GM19467 (cell line): ENCODE data around the gene VASH1.

Experiments
- ATAC-seq: cut with Tn5 transposase; IDR thresholded peaks from one replicate; pipeline ENCODE4 v1.9.1; 2021; ENCODE audit warnings: mild to moderate bottlenecking, moderate library complexity; ENCODE audit not compliant: unreplicated experiment

VASH1 gene

GRCh38 chr14:76782115-76782884 is 21.0 kb downstream of the VASH1 start:
- no peak for ATAC-seq

- ATAC-seq: no peak
These were observed 21.8 kb downstream of the VASH1 start for GRCh38 chr14:76782885-76783566.

- ATAC-seq: no peak
These were observed 23.1 kb downstream of the VASH1 start for GRCh38 chr14:76784266-76784874.

- ATAC-seq: peak; percentile 76
These were observed 23.6 kb downstream of the VASH1 start for GRCh38 chr14:76784881-76785280.

- no peak for ATAC-seq
These were observed 25.3 kb downstream of the VASH1 start for GRCh38 chr14:76786601-76787000.

GRCh38 chr14:76792422-76792821 is 31.2 kb downstream of the VASH1 start:
- ATAC-seq: no peak

GRCh38 chr14:76793324-76793723 is 32.1 kb downstream of the VASH1 start:
- no peak for ATAC-seq

- no peak for ATAC-seq
These were observed 32.7 kb downstream of the VASH1 start for GRCh38 chr14:76793956-76794355.

- ATAC-seq: no peak
These were observed 45.2 kb downstream of the VASH1 start for GRCh38 chr14:76806446-76806845.

DNA sequence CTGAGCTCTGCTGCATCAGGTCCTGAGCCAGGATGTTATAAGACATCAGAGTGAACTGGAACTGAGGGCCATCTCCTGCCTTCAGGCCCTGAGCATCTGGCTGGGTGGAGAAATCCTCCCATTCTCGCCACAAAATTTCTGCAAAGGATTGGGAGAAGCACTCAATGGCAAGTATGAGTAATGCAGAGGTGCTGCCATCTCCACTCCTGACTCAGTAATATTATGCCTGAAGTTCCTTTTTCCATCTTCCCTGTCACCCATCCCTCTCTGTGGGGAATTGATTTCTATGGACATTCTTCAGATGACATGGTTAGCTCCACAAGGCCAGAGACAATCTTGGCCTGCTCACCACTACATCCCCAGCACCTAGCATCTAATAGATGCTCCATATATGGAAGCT is 46.7 kb downstream of the VASH1 start:
- no peak for ATAC-seq

DNA sequence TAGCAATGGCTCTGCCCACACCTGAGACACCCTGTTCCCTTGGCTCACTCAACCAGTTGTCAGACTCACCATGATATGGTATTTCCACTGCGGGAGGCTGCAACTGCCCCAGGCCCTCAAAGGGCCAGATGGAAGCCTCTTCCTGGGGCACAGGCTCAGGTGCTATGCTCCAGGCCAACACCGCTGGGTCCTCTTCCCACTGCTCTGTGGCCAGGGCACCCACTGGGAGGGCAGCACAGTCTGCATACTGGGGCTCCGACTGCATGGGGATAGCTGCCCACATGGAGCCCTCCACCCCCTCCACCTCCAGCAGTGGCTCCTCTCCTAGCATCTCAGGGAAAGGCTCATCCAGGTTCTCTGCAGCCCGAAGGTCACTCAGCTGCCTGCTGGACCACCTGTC is 47.7 kb downstream of the VASH1 start:
- ATAC-seq: no peak

- ATAC-seq: no peak
These were observed 49.3 kb downstream of the VASH1 start for GRCh38 chr14:76810525-76810924.

- ATAC-seq: no peak
These were observed 49.7 kb downstream of the VASH1 start for GRCh38 chr14:76810953-76811400.

GRCh38 chr14:76811561-76811960 is 50.3 kb downstream of the VASH1 start:
- no peak for ATAC-seq

DNA sequence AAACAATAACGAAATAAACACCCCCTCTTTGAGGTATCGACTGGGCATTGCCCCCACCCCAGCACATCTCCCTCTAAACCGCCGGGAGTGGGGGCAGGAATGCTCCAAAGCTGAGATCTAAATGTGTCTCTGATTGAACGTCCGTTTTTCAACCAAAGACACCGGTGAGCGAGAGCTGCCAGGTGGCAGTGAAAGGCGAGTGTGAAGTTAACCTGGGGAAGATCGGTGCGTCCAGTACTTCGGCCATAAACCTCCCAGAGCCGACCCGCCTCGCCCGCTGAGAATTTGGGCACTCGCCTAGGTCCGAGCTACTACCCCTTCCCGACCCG is 50.8 kb downstream of the VASH1 start:
- ATAC-seq: no peak

DNA sequence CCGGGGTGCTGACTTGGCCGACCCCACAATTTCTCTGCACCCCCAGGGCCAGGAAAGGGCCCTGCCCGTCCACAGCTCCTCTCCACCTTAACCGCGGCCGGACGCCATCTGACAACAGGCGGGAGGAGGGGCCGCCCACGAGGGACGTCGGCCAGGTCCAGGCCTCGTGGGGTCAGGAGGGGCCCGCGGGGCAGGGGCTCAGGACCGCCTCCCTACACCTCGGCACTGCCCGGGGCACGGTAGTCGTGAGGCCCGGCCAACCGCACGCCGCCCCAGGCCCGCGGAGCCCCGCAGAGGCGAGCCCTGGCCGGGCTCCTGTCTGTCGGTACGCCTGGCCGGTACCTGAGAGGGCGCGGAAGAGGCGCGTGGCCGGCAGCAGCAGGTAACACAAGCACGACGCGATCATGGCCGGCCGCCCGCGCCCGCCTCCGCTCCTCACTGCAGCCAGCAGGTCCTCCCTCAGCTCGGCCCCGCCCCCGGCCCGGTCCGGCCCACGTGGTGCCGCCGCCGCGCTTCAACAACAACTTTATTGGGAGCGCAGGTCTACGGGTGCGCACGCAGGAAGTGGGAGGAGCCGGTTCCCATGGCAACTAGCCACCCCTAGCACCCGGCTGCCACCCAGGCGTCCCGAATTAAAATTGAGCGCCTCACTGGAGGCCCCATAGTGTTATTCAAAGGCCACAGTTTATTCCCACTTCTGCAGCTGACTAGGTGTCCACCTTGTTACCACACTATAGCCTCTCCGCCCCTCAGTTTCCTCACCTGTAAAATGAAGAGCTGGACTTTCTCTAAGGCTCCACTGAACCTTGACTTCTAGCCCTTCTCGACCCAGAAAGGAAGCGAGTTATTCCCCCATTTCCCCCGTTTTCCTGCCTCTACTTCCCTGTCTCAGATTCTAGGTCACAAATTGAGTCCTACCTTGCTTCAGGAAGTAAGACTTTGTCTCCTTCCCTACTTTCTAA is 51.4 kb downstream of the VASH1 start, which contains the start of gene ANGEL1:
Gene ANGEL1 (minus strand): TSS at position 461 of the 962 bp plus-strand sequence. CDS start 55 bp downstream, at position 406.
- ATAC-seq: peak; percentile 90

DNA sequence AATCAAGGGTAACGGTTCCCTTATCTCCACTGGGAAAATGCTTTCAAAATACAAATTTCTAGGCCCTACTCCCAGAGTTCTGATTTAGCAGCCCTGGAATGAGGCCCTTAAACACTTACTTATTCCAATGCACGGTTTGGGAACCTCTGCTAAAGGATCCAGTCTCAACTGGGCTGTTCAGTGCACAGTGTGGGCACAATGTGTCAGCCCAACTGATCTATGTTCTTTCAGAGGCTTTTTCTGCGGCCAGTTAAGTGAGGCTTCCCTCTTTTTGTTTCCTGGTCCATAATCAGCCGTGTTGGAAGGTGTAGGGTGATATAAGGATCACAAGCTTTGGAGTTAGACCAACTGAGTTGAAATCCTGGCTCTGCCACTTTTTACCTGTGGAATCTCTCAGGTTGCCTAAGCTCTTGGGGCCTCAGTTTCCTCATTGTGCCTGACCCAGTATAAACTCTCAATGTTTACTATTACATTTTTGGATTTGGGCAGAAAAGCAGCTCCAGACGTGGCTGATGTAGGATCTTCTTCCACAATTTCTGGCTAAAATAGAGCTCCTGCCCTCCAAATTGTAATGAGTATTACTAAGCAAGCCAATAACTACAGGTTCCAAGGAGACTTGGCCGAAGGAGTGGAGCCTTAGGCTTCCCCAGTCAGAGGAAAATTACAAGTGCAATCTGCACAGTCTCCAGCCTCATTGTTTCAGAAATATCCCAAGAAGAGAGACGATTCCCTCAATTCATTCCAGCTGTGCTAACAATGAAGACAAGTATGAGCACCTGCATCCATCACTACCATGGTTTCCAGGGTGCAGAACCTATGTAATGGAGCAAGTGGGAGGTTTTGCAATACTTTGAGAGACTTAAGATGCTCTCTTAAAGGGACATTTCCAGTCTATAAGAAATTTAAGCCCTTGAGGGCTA is 53.7 kb downstream of the VASH1 start:
- no peak for ATAC-seq

DNA sequence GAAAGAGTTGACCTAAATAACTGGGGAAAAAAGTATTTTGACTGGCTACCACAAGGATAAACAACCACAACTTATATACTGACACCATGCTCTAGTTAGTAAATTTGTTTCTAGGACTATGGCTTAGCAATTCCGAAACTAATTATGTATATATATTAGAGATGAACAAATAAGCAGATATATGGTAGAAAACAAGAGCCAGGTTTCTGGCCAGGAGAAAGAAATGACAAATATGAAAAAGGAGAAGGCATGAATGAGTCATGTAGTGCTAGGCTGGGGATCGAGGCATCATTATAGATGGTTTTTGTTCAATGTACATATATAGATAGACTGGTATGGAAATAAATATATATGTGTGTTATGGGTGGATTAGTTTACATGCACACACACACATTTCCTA is 59.4 kb downstream of the VASH1 start:
- no peak for ATAC-seq

DNA sequence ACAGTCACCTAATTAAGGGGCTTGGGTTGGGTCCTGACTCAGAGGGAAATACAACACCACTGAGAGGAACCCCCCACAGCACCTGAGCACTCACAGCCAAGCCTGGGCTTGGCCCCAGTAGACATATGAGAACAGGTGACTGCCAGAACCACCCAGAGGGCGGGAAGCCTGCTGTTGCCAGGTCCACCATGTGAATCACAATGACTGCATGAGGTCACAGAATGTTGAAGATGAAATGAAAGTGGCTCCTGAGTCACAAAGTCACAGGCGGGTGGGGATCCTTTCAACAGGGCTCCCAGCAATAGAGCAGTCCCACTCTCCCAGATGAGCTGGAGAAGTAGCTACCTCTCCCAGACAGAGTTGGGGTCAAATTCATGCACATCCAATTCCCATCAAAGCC is 64.9 kb downstream of the VASH1 start, which contains the start of gene LRRC74A:
Gene LRRC74A (plus strand): TSS at position 287 of the 400 bp plus-strand sequence. CDS start 290 bp downstream, outside the sequence.
- no peak for ATAC-seq
